GM19467 (cell line): ENCODE results near the gene WWOX.
"Not testable (repeated sequence)": the region's sequence is repeated elsewhere in the genome, so short reads cannot be mapped to it uniquely, and the experiment has no call there.

Experiments used
- ATAC-seq: cut with Tn5 transposase; IDR thresholded peaks from one replicate; pipeline ENCODE4 v1.9.1; 2021; ENCODE audit warnings: mild to moderate bottlenecking, moderate library complexity; ENCODE audit not compliant: unreplicated experiment

The WWOX gene

GRCh38 chr16:78666318-78666717 lies 566.9 kb downstream of the WWOX start:
- no peak for ATAC-seq

- no peak for ATAC-seq
These were observed 568.2 kb downstream of the WWOX start for GRCh38 chr16:78667675-78668074.

- ATAC-seq, result no peak
These were observed 568.9 kb downstream of the WWOX start for GRCh38 chr16:78668393-78668792.

- no peak for ATAC-seq
These were observed 570.5 kb downstream of the WWOX start for GRCh38 chr16:78669994-78670393.

GRCh38 chr16:78672779-78673556 lies 573.5 kb downstream of the WWOX start:
- ATAC-seq, result no peak

- ATAC-seq, result no peak
These were observed 574.4 kb downstream of the WWOX start for GRCh38 chr16:78673884-78674283.

GRCh38 chr16:78675312-78675711 lies 575.9 kb downstream of the WWOX start:
- ATAC-seq, result no peak

- no peak for ATAC-seq
These were observed 576.7 kb downstream of the WWOX start for GRCh38 chr16:78675951-78676792.

- no peak for ATAC-seq
These were observed 577.8 kb downstream of the WWOX start for GRCh38 chr16:78677181-78677731.

GRCh38 chr16:78679546-78679945 lies 580.1 kb downstream of the WWOX start:
- ATAC-seq, result no peak

GRCh38 chr16:78681743-78682142 lies 582.3 kb downstream of the WWOX start:
- ATAC-seq, result no peak

GRCh38 chr16:78684030-78684611 lies 584.7 kb downstream of the WWOX start:
- no peak for ATAC-seq

- no peak for ATAC-seq
These were observed 585.4 kb downstream of the WWOX start for GRCh38 chr16:78684655-78685375.

- no peak for ATAC-seq
These were observed 587.1 kb downstream of the WWOX start for GRCh38 chr16:78686601-78687000.

- no peak for ATAC-seq
These were observed 589.6 kb downstream of the WWOX start for GRCh38 chr16:78689028-78689427.

- no peak for ATAC-seq
These were observed 590.1 kb downstream of the WWOX start for GRCh38 chr16:78689536-78689935.

GRCh38 chr16:78690510-78690909 lies 591.1 kb downstream of the WWOX start:
- ATAC-seq, result no peak

GRCh38 chr16:78691746-78692145 lies 592.3 kb downstream of the WWOX start:
- not testable (repeated sequence) for ATAC-seq

GRCh38 chr16:78693496-78693895 lies 594.0 kb downstream of the WWOX start:
- no peak for ATAC-seq

- ATAC-seq, result no peak
These were observed 595.0 kb downstream of the WWOX start for GRCh38 chr16:78694414-78694813.

- ATAC-seq, result no peak
These were observed 595.9 kb downstream of the WWOX start for GRCh38 chr16:78695391-78695790.
